ENCODE data around the gene PLPP3. TPM values are rescaled to one million over a fixed set of nuclear protein-coding genes. Genes with fewer than 3 reads are reported as not detected.

Gene PLPP3
- total and polyA plus RNA-seq, 2 experiments from 2014 or later: 41.9 to 61.9 TPM

- ATAC-seq (no peak), DNase-seq (ENCODE audit: low spot score) (no peak)
- H3K9me2 ChIP-seq (ENCODE audit: insufficient read depth): no peaks in the 10 kb centered on the region
- H3K4me1 Mint-ChIP-seq: peaks cover 3% of the 10 kb centered on the region; the same call in 1 of the 3 replicates
- no peaks in the 10 kb centered on the region for H3K36me3 Mint-ChIP-seq (ENCODE audit: low read depth)
- H3K4me1 ChIP-seq (ENCODE audit: insufficient read depth): no peaks in the 10 kb centered on the region
- no peaks in the 10 kb centered on the region for H3K9me3 Mint-ChIP-seq
- no peak overlapping the region for H3K27ac ChIP-seq (ENCODE audit: low read depth)
- H3K27me3 ChIP-seq (ENCODE audit: insufficient read depth): no peaks in the 10 kb centered on the region
- no peak overlapping the region for H3K4me3 ChIP-seq
- peaks cover 2% of the 10 kb centered on the region for H3K27me3 Mint-ChIP-seq (ENCODE audit: insufficient read depth, low read depth, poor library complexity)
- no peaks in the 10 kb centered on the region for H3K36me3 ChIP-seq (ENCODE audit: insufficient read depth)
- H3K27ac Mint-ChIP-seq: no peak overlapping the region
- H2AFZ ChIP-seq: no peak overlapping the region
- H4K20me1 ChIP-seq (replicated peaks; ENCODE audit: insufficient read depth): 0 out of 2 replicates have a peak, but pooled peaks cover 3% of the 10 kb centered on the region
- no peaks in the 10 kb centered on the region for H3F3A ChIP-seq (replicated peaks; ENCODE audit: low read depth)
- no peak overlapping the region for H3K4me3 Mint-ChIP-seq
- no peak overlapping the region for H3K4me2 ChIP-seq
- TF ChIP-seq EZH2 (IDR thresholded peaks at IDR 0.05; ENCODE audit: low read depth, unreplicated experiment): no peak
- no peaks in the 10 kb centered on the region for H3K79me2 ChIP-seq (replicated peaks; ENCODE audit: insufficient read depth)
Measured at GRCh38 chr1:56469640-56470371, 109.6 kb downstream of the PLPP3 start.

GRCh38 chr1:56468518-56468917 lies 110.8 kb downstream of the PLPP3 start:
- H3K27ac ChIP-seq (ENCODE audit: low read depth): no peak overlapping the region
- H3K27me3 Mint-ChIP-seq (ENCODE audit: insufficient read depth, low read depth, poor library complexity): peaks cover 2% of the 10 kb centered on the region

More at GRCh38 chr1:56468518-56468917, 110.8 kb downstream of the PLPP3 start:
- H3F3A ChIP-seq (replicated peaks; ENCODE audit: low read depth): no peaks in the 10 kb centered on the region
- no peaks in the 10 kb centered on the region for H3K9me2 ChIP-seq (ENCODE audit: insufficient read depth)
- Mint-ChIP-seq H3K9me3 (no peaks in the 10 kb centered on the region), H3K4me3 (no peak overlapping the region), H3K27ac (no peak overlapping the region), H3K36me3 (ENCODE audit: low read depth) (no peaks in the 10 kb centered on the region), H3K4me1 (peaks cover 3% of the 10 kb centered on the region; the same call in 1 of the 3 replicates)
- H3K79me2 ChIP-seq (replicated peaks; ENCODE audit: insufficient read depth): no peaks in the 10 kb centered on the region
- H3K4me3 ChIP-seq: no peak overlapping the region
- no peak overlapping the region for H3K4me2 ChIP-seq
- DNase-seq (ENCODE audit: low spot score) (no peak), ATAC-seq (no peak)
- H3K4me1 ChIP-seq (ENCODE audit: insufficient read depth): no peaks in the 10 kb centered on the region
- H4K20me1 ChIP-seq (replicated peaks; ENCODE audit: insufficient read depth): 0 out of 2 replicates have a peak, but pooled peaks cover 3% of the 10 kb centered on the region
- TF ChIP-seq STAT1 (IDR thresholded peaks at IDR 0.05; ENCODE audit: unreplicated experiment): no peak
- no peak for TF ChIP-seq CREB1 (CRISPR knock-in tag; IDR thresholded peaks at IDR 0.05; ENCODE audit: low read depth)
- no peak for TF ChIP-seq EZH2 (IDR thresholded peaks at IDR 0.05; ENCODE audit: low read depth, unreplicated experiment)
- no peak for TF ChIP-seq NANOG (IDR thresholded peaks at IDR 0.05; ENCODE audit: borderline replicate concordance)
- TF ChIP-seq JUNB (IDR thresholded peaks at IDR 0.05; ENCODE audit: unreplicated experiment): no peak
- TF ChIP-seq, protein P1, sequence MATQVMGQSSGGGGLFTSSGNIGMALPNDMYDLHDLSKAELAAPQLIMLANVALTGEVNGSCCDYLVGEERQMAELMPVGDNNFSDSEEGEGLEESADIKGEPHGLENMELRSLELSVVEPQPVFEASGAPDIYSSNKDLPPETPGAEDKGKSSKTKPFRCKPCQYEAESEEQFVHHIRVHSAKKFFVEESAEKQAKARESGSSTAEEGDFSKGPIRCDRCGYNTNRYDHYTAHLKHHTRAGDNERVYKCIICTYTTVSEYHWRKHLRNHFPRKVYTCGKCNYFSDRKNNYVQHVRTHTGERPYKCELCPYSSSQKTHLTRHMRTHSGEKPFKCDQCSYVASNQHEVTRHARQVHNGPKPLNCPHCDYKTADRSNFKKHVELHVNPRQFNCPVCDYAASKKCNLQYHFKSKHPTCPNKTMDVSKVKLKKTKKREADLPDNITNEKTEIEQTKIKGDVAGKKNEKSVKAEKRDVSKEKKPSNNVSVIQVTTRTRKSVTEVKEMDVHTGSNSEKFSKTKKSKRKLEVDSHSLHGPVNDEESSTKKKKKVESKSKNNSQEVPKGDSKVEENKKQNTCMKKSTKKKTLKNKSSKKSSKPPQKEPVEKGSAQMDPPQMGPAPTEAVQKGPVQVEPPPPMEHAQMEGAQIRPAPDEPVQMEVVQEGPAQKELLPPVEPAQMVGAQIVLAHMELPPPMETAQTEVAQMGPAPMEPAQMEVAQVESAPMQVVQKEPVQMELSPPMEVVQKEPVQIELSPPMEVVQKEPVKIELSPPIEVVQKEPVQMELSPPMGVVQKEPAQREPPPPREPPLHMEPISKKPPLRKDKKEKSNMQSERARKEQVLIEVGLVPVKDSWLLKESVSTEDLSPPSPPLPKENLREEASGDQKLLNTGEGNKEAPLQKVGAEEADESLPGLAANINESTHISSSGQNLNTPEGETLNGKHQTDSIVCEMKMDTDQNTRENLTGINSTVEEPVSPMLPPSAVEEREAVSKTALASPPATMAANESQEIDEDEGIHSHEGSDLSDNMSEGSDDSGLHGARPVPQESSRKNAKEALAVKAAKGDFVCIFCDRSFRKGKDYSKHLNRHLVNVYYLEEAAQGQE (IDR thresholded peaks at IDR 0.05; ENCODE audit: unreplicated experiment): no peak
- TF ChIP-seq POLR2AphosphoS5 (IDR thresholded peaks at IDR 0.05; ENCODE audit: low read depth): no peak
- H3K27me3 ChIP-seq (ENCODE audit: insufficient read depth): no peaks in the 10 kb centered on the region
- H3K36me3 ChIP-seq (ENCODE audit: insufficient read depth): no peaks in the 10 kb centered on the region
- no peak overlapping the region for H2AFZ ChIP-seq
